Kidney (tissue), 14 donors: Measurements from ENCODE around the gene SMIM24. TPM values are rescaled to one million over a fixed set of nuclear protein-coding genes. Genes with fewer than 3 reads are reported as not detected.
A peak's percentile ranks its signal among the peaks of the same experiment; 100 is the strongest.

Experiments
- DNase-seq, 5 donors: peaks; one replicate each; pipeline ENCODE4 v3.0.0-alpha.2; 2013 to 2020
- FAIRE-seq: peaks from 2 replicates; lab custom pipeline; 2012; peaks lifted over from hg19 to GRCh38; lab: Jason Lieb, UNC
- H3K27ac ChIP-seq, 2 donors: one replicate each; pipeline ENCODE4 v1.7.0; 2013; ENCODE audit warnings: low read depth in 2 of 2, low read length in 2 of 2, inconsistent platforms in 1 of 2
- H3K27me3 ChIP-seq: one replicate; pipeline ENCODE4 v1.7.1; 2013; ENCODE audit warnings: low read length, inconsistent platforms; ENCODE audit not compliant: control insufficient read depth, insufficient read depth
- H3K36me3 ChIP-seq, 3 donors: one replicate each; pipeline versions ENCODE4 v1.7.0 to v1.7.1; 2013; ENCODE audit warnings: low read length in 3 of 3, control low read depth in 1 of 3, inconsistent platforms in 1 of 3; ENCODE audit not compliant: insufficient read depth in 3 of 3, control insufficient read depth in 2 of 3
- H3K4me1 ChIP-seq, 3 donors: one replicate each; pipeline versions ENCODE4 v1.7.0 to v1.7.1; 2013; ENCODE audit warnings: low read length in 3 of 3, inconsistent platforms in 1 of 3, low read depth in 1 of 3; ENCODE audit not compliant: control insufficient read depth in 2 of 3, insufficient read depth in 2 of 3
- H3K4me3 ChIP-seq, 3 donors: one replicate each; pipeline versions ENCODE4 v1.7.0 to v1.8.1; 2013; ENCODE audit warnings: low read length in 3 of 3, control low read depth in 1 of 3, inconsistent platforms in 1 of 3
- H3K9ac ChIP-seq, 3 donors: one replicate each; pipeline versions ENCODE4 v1.7.0 to v1.7.1; 2013; ENCODE audit warnings: low read length in 3 of 3, control low read depth in 1 of 3, inconsistent platforms in 1 of 3
- H3K9me3 ChIP-seq, 3 donors: one replicate each; pipeline versions ENCODE4 v1.7.0 to v1.7.1; 2013; ENCODE audit warnings: low read length in 3 of 3, control low read depth in 1 of 3, inconsistent platforms in 1 of 3; ENCODE audit not compliant: control insufficient read depth in 2 of 3, insufficient read depth in 1 of 3
- CTCF ChIP-seq: IDR thresholded peaks from 3 replicates; pipeline ENCODE4 v1.5.1; 2012; ENCODE audit warnings: mild to moderate bottlenecking, moderate library complexity, borderline replicate concordance; ENCODE audit not compliant: insufficient read depth; ENCODE audit errors: extremely low read depth
- intact Hi-C: fragments of 100-400 bp; cut with DNase I; formaldehyde crosslinking; loops from one replicate; pipeline ENCODE4 v1.11.1; 2022
- polyA plus RNA-seq: library from polyadenylated mRNA; stranded (reverse); fragments of 350-450 nt; fragmentation: Illumina TruSeq; extraction: RNeasy Lipid Tissue Mini Kit (QIAGEN cat#74804); gene quantifications from one replicate; pipeline ENCODE4 v1.2.3, GENCODE V29; 2014; ENCODE audit warnings: low read depth, low replicate concordance; ENCODE audit not compliant: insufficient read depth
- total RNA-seq: library from RNA; stranded (reverse); fragmentation: NEBNext Ultra II Directional; extraction: Animal tissue kit (Norgen Biotek cat#: 25700); gene quantifications from one replicate; pipeline ENCODE4 v1.2.1, GENCODE V29; 2021
- donor health status: control.
- donor health status: control.
- donor health status: control.
- donor health status: control.
- donor health status: control.
- donor health status: DM: yes; HTN: yes; CAD: no.
- donor health status: Normal renal cell carcinoma (clear cell type).

The SMIM24 gene
- total and polyA plus RNA-seq, 2 donors from 2014 or later, result 49.8 to 1,108 TPM

DNA sequence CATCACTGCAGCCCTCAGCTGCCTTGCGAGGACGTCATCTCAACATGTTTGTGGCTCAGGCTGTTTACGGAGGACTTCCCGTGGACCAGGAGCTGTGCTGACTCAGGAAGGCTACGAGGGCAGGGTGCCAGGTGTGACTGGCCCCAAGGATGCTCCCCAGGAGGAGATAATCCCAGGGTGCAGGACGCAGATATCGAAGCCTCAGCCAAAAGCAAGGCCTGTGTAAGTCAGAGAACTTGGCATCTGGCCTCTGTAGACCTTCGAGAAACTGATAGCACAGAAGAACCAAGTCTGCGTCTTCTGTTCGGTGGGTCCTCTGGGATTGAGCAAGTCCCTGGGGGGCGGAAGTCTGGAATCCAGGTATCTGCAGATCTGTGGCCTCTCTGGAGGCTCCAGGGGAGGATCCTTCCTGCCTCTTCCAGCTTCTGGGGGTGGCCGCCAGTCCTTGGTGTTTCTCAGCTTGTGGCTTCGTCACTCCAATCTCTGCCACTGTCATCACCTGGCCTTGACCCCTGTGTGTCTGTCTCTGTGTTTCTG is 22.8 kb upstream of the SMIM24 start:
- FAIRE-seq (no peak), DNase-seq (no peak)
- intact Hi-C loops, result no loop called here
- peaks cover 0 to 17% (median 4%) of the 10 kb centered on the region in 3 donors for H3K4me1 ChIP-seq
- no peaks in the 10 kb centered on the region for H3K9me3 ChIP-seq
- no peaks in the 10 kb centered on the region for H3K36me3 ChIP-seq
- no peak overlapping the region for H3K27ac ChIP-seq
- no peak overlapping the region for H3K9ac ChIP-seq
- no peak overlapping the region for H3K4me3 ChIP-seq
- TF ChIP-seq CTCF, result no peak
- no peaks in the 10 kb centered on the region for H3K27me3 ChIP-seq

GRCh38 chr19:3501780-3502179 is 21.5 kb upstream of the SMIM24 start:
- FAIRE-seq, result no peak
- no peak for DNase-seq
- intact Hi-C loops, result no loop called here
- no peak overlapping the region for H3K4me3 ChIP-seq
- H3K4me1 ChIP-seq, result peaks cover 0 to 18% (median 4%) of the 10 kb centered on the region in 3 donors
- no peaks in the 10 kb centered on the region for H3K27me3 ChIP-seq
- no peaks in the 10 kb centered on the region for H3K36me3 ChIP-seq
- H3K9me3 ChIP-seq, result no peaks in the 10 kb centered on the region
- no peak overlapping the region for H3K9ac ChIP-seq
- TF ChIP-seq CTCF, result no peak
- H3K27ac ChIP-seq, result no peak overlapping the region

DNA sequence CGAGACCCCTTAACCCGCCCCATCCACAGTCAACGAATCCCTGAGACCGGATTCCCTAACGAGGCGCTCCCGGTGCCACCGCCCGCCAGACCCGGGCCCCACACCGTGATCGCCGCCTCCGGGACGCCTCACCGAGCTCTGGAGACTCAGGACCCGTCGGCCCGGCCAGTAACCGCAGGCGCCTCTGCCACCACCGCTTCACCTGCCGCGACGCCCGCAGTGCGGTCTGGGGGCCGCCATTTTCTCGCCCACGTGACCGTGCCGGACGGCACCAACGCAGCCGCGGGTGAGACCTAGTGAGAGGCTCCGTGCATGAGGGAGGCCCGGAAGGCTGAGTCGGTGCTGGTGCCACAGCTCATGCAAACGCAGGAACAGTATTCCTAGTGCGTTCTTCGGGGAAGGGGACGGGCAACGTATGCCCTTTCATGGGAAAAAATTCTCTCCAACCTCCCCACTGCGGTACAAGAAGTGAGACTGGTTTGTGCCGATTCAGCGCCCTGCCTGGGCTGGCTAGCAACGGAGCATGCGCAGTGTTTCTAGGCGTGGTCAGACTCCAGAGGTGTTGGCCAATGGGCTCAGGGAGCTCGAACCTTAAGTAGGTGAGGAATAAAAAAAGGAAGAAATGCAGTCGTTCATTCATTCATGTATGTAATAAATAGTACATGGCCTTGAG is 20.2 kb upstream of the SMIM24 start, which contains the start of gene DOHH:
DOHH (minus strand) TSS at position 246 of the 673 bp plus-strand sequence. CDS start 3,860 bp downstream, outside the sequence.
- DNase-seq (peak; percentile 97 to 98 (median 98)), FAIRE-seq (peak; percentile 19)
- Histone ChIP-seq H3K36me3 (peaks cover 0 to 4% (median 3%) of the 10 kb centered on the region in 3 donors), H3K4me3 (peak within 1 kb of the TSS; percentile 84 to 96 (median 94)), H3K27ac (peak within 1 kb of the TSS; percentile 88 to 99), H3K27me3 (no peaks in the 10 kb centered on the region), H3K9me3 (no peaks in the 10 kb centered on the region), H3K4me1 (peaks cover 0 to 15% (median 4%) of the 10 kb centered on the region in 3 donors), H3K9ac (peak within 1 kb of the TSS; percentile 66 to 92 (median 89))
- intact Hi-C loops, result no loop called here
- no peak for TF ChIP-seq CTCF
